GM06990 (cell line): Measurements from ENCODE around the gene PNMA1.
A peak's percentile ranks its signal among the peaks of the same experiment; 100 is the strongest.

Experiments used
- DNase-seq: peaks from one replicate; pipeline ENCODE4 v3.0.0-alpha.2; 2011; ENCODE audit not compliant: insufficient read length; ENCODE audit errors: extremely low read depth
- H3K27me3 ChIP-seq: replicated peaks from 2 replicates; pipeline ENCODE4 v1.6.0; 2011; ENCODE audit warnings: low read length; ENCODE audit not compliant: control insufficient read depth, insufficient read depth
- H3K36me3 ChIP-seq: 2 replicates; pipeline ENCODE4 v1.5.1; 2011; ENCODE audit warnings: low read length; ENCODE audit not compliant: control insufficient read depth, insufficient read depth
- H3K4me3 ChIP-seq: replicated peaks from 2 replicates; pipeline ENCODE4 v1.5.1; 2011; ENCODE audit warnings: low read depth, mild to moderate bottlenecking, control low read depth, low read length
- CTCF ChIP-seq: IDR thresholded peaks from 2 replicates; pipeline ENCODE4 v1.5.1; 2011; ENCODE audit warnings: low read length, control low read depth, mild to moderate bottlenecking, inconsistent platforms; ENCODE audit not compliant: insufficient read depth, poor library complexity, severe bottlenecking

Gene PNMA1

GRCh38 chr14:73755434-73756014, 41.3 kb upstream of the PNMA1 start:
- no peak for DNase-seq
- TF ChIP-seq CTCF = no peak
- Histone ChIP-seq H3K27me3 (no peaks in the 10 kb centered on the region), H3K36me3 (0 out of 2 replicates have a peak, but pooled peaks cover 2% of the 10 kb centered on the region), H3K4me3 (peak overlapping the region; percentile 89)

DNA sequence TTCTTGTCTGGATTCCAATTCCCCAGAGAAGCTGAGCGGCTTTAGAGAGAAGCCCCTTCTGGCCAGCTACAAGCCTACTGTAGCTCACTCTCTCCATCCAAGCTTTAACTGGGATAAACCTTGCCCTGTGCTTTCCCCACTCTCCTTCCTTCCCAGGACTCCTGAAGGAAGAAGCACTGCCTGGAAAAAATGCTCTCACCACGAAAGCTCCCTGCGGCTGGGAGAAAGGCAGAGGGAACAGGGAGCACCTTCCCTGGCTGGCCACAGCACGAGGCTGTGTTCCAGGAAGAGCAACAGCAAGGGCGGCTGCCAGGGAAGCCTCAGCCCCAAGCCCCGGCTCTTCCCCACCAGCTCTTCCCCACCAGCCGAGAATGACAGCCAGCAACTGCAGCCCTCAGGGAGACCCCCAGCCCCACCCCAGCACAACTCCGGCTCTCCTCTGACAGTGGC, 40.8 kb upstream of the PNMA1 start:
- no peak for TF ChIP-seq CTCF
- 0 out of 2 replicates have a peak, but pooled peaks cover 2% of the 10 kb centered on the region for H3K36me3 ChIP-seq
- DNase-seq = no peak
- H3K4me3 ChIP-seq = peak overlapping the region; percentile 89
- no peaks in the 10 kb centered on the region for H3K27me3 ChIP-seq

GRCh38 chr14:73753887-73754795, 40.0 kb upstream of the PNMA1 start:
- Histone ChIP-seq H3K4me3 (peak overlapping the region; percentile 89), H3K36me3 (0 out of 2 replicates have a peak, but pooled peaks cover 2% of the 10 kb centered on the region), H3K27me3 (no peaks in the 10 kb centered on the region)
- TF ChIP-seq CTCF = no peak
- DNase-seq = peak; percentile 72

GRCh38 chr14:73753124-73753886, 39.1 kb upstream of the PNMA1 start:
- no peak for DNase-seq
- 0 out of 2 replicates have a peak, but pooled peaks cover 2% of the 10 kb centered on the region for H3K36me3 ChIP-seq
- peak overlapping the region; percentile 89 for H3K4me3 ChIP-seq
- H3K27me3 ChIP-seq = no peaks in the 10 kb centered on the region
- no peak for TF ChIP-seq CTCF

DNA sequence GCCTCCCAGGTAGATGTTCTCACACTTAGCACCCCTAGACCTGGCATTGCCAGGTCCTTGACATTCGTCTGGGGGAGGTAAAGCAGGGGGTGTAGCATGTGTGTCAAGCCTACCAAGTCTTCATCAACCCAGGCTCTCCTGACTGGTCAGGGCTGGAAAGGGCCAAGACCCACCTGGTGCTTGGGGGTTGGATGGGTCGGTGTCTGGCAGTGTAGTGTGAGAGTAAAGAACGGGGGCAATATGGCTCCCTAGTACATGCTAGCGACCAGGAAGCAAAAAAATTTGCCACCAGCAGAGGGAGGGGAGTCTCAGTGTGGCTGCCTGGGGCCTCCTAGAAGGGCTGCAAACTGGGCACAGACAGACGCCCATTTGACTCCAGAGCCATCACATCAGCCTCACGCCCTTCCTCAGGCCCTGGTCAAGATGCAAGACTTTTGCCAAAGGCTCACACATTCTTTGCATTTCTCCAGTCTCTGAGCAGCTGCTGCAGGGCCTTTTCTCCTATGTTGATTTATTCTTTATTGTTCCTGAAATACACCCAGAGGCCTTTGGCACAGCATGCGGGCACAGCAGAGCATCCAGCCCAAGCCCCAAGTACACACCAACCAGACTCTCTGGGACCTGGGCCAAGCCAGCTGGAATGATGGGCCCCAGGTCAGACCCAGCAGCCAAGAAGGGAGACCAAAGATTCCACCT, 38.3 kb upstream of the PNMA1 start:
- H3K36me3 ChIP-seq = peaks cover 3% of the 10 kb centered on the region; the same call in 1 of the 2 replicates
- DNase-seq = no peak
- no peaks in the 10 kb centered on the region for H3K27me3 ChIP-seq
- TF ChIP-seq CTCF = peak; percentile 30
- H3K4me3 ChIP-seq = peak overlapping the region; percentile 89; the same call in 1 of the 2 replicates
